ENCODE measurements around the gene XXYLT1.

- TF ChIP-seq FOSL1 (IDR thresholded peaks at IDR 0.05; ENCODE audit: insufficient read depth, low read depth, low read length) (no peak), PHF8 (conservative IDR thresholded peaks at IDR 0.05; ENCODE audit: low read depth, low read length) (no peak), SP1 (IDR thresholded peaks at IDR 0.05; ENCODE audit: low read depth, low read length) (no peak), CREB1 (IDR thresholded peaks at IDR 0.05) (no peak), CTCF (IDR thresholded peaks at IDR 0.05; ENCODE audit: control extremely low read depth in 1 of 3, insufficient read depth in 1 of 3, low read depth in 1 of 3, low read length in 3 of 3) (no peak), POU5F1 (IDR thresholded peaks at IDR 0.05; ENCODE audit: low read depth, low read length) (no peak), BRCA1 (IDR thresholded peaks at IDR 0.05; ENCODE audit: low read depth, low read length) (no peak), CBX5 (IDR thresholded peaks at IDR 0.05; ENCODE audit: low read depth, low read length) (no peak), KDM5A (IDR thresholded peaks at IDR 0.05; ENCODE audit: low read length) (no peak), EP300 (IDR thresholded peaks at IDR 0.05; ENCODE audit: borderline replicate concordance in 1 of 2, low read depth in 2 of 2, low read length in 2 of 2) (no peak), RBBP5 (IDR thresholded peaks at IDR 0.05; ENCODE audit: borderline replicate concordance, low read depth, low read length) (no peak), SIN3A (conservative IDR thresholded peaks at IDR 0.05 in 1 of 2, IDR thresholded peaks at IDR 0.05 in 1 of 2; ENCODE audit: low read depth in 1 of 2, low read length in 2 of 2) (no peak), SUZ12 (IDR thresholded peaks at IDR 0.05; ENCODE audit: low read length) (no peak), TAF1 (IDR thresholded peaks at IDR 0.05; ENCODE audit: low read depth, low read length) (no peak)
Observed at GRCh38 chr3:195221015-195221853, 49.7 kb downstream of the XXYLT1 start.
